ENCODE data around the gene FANCE.
"Not testable (repeated sequence)": the region's sequence is repeated elsewhere in the genome, so short reads cannot be mapped to it uniquely, and the experiment has no call there.

FANCE gene

GRCh38 chr6:35432702-35433101, 19.4 kb upstream of the FANCE start:
- not testable (repeated sequence) for DNase-seq

- no peak for DNase-seq
These were observed 16.9 kb upstream of the FANCE start for GRCh38 chr6:35435074-35435837.

- no peak for DNase-seq
These were observed 15.9 kb upstream of the FANCE start for GRCh38 chr6:35436071-35436857.

GRCh38 chr6:35438378-35439065, 13.6 kb upstream of the FANCE start:
- DNase-seq, result not testable (repeated sequence)

- no peak for DNase-seq
These were observed 12.8 kb upstream of the FANCE start for GRCh38 chr6:35439308-35439707.

GRCh38 chr6:35441205-35441604, 10.9 kb upstream of the FANCE start:
- DNase-seq, result no peak

- no peak for DNase-seq
These were observed 10.5 kb upstream of the FANCE start for GRCh38 chr6:35441642-35442041.

GRCh38 chr6:35442693-35443092, 9.4 kb upstream of the FANCE start:
- DNase-seq, result no peak

- DNase-seq, result no peak
These were observed 8.7 kb upstream of the FANCE start for GRCh38 chr6:35443341-35444030.

- DNase-seq, result no peak
These were observed 6.4 kb upstream of the FANCE start for GRCh38 chr6:35445691-35446090.

GRCh38 chr6:35448191-35448590, 3.9 kb upstream of the FANCE start:
- DNase-seq, result no peak

- peak; percentile 69 for DNase-seq
These were observed 2.8 kb upstream of the FANCE start for GRCh38 chr6:35449287-35449881.

GRCh38 chr6:35451354-35452182, 570 bp upstream of the FANCE start:
- no peak for DNase-seq

- DNase-seq, result no peak
These were observed 1.1 kb downstream of the FANCE start for GRCh38 chr6:35453236-35453635.

GRCh38 chr6:35454391-35455110, 2.4 kb downstream of the FANCE start:
- no peak for DNase-seq

GRCh38 chr6:35457907-35458306, 5.8 kb downstream of the FANCE start:
- DNase-seq, result no peak

GRCh38 chr6:35461270-35461669, 9.1 kb downstream of the FANCE start:
- DNase-seq, result no peak

GRCh38 chr6:35463292-35463691, 11.2 kb downstream of the FANCE start:
- no peak for DNase-seq

GRCh38 chr6:35465646-35466045, 13.5 kb downstream of the FANCE start:
- DNase-seq, result no peak

- DNase-seq, result peak; percentile 96
These were observed 16.2 kb downstream of the FANCE start, which contains the start of gene RPL10A for GRCh38 chr6:35468181-35468979. Gene RPL10A, plus strand, starts transcription at chr6:35468401. Its CDS starts 34 bp downstream, at chr6:35468435.
